Measurements from ENCODE around the gene JUN. TPM values are rescaled to one million over a fixed set of nuclear protein-coding genes. Genes with fewer than 3 reads are reported as not detected.

Gene JUN
- total RNA-seq, 1 experiment from 2014 or later: 14.2 TPM

- no peak overlapping the region for H4K8ac ChIP-seq (replicated peaks; ENCODE audit: insufficient read length, low read depth, low read length)
- H2AK5ac ChIP-seq (ENCODE audit: insufficient read length, low read length): no peak overlapping the region
- WGBS (ENCODE audit: extremely low coverage, insufficient read length, low lambda C conversion rate): no CpG with 5 or more reads among the region's 22 CpGs
- no peak overlapping the region for H2BK20ac ChIP-seq (ENCODE audit: low read depth, low read length, poor library complexity, severe bottlenecking)
- H3K18ac ChIP-seq (ENCODE audit: insufficient read length, low read depth, low read length): no peak overlapping the region
- no peak overlapping the region for H3K4me2 ChIP-seq (ENCODE audit: insufficient read depth, insufficient read length, low read length)
- no peak overlapping the region for H4K5ac ChIP-seq (ENCODE audit: insufficient read length, low read depth, low read length)
- no peak overlapping the region for H2BK12ac ChIP-seq (ENCODE audit: insufficient read length, low read depth, low read length)
- TF ChIP-seq CTCF (conservative IDR thresholded peaks at IDR 0.05): peak; percentile 95
- H3K79me2 ChIP-seq (ENCODE audit: insufficient read depth, low read length): no peaks in the 10 kb centered on the region
- H3T11ph ChIP-seq (ENCODE audit: low read length): no peak overlapping the region
- no peaks in the 10 kb centered on the region for H4K20me1 ChIP-seq (ENCODE audit: control insufficient read depth, insufficient read depth, insufficient read length)
- H3K9me3 Mint-ChIP-seq: no peaks in the 10 kb centered on the region
- H4K91ac ChIP-seq (ENCODE audit: insufficient read length, low read depth, low read length): no peak overlapping the region
- no peaks in the 10 kb centered on the region; the same call in 1 of the 2 replicates for H3K27me3 ChIP-seq (ENCODE audit: insufficient read depth, low read length)
- H3K4me3 Mint-ChIP-seq: no peak overlapping the region
- H3K4me1 ChIP-seq (ENCODE audit: insufficient read depth, low read length): no peaks in the 10 kb centered on the region
- peaks cover 6 to 11% of the 10 kb centered on the region in 2 experiments for H3K4me1 Mint-ChIP-seq
- no peak overlapping the region for H3K9ac ChIP-seq (ENCODE audit: extremely low read depth, insufficient read length, low read length)
- H3K27ac Mint-ChIP-seq: no peak overlapping the region
- no peak overlapping the region for H3K23ac ChIP-seq (ENCODE audit: insufficient read length, low read depth, low read length)
- no peaks in the 10 kb centered on the region for H3K36me3 Mint-ChIP-seq (ENCODE audit: insufficient read depth in 1 of 3, low read depth in 3 of 3)
- H3K79me1 ChIP-seq (ENCODE audit: insufficient read depth, low read depth, low read length, poor library complexity, severe bottlenecking): no peaks in the 10 kb centered on the region
- H3K9me3 ChIP-seq (ENCODE audit: control insufficient read depth, low read depth, low read length): no peaks in the 10 kb centered on the region
- H3K27me3 Mint-ChIP-seq (ENCODE audit: low read depth): no peaks in the 10 kb centered on the region
- H3K56ac ChIP-seq (ENCODE audit: insufficient read length, low read depth, low read length): no peak overlapping the region
- H3K23me2 ChIP-seq (ENCODE audit: insufficient read length, low read depth, low read length, poor library complexity, severe bottlenecking): no peaks in the 10 kb centered on the region
- H2BK5ac ChIP-seq (ENCODE audit: insufficient read length, low read length): no peak overlapping the region
- no peak overlapping the region for H3K27ac ChIP-seq (ENCODE audit: insufficient read length, low read depth, low read length)
- no peak overlapping the region for H2BK15ac ChIP-seq (ENCODE audit: low read depth, low read length)
- H3K14ac ChIP-seq (ENCODE audit: insufficient read depth, low read length): no peak overlapping the region
- no peak overlapping the region for H3K4ac ChIP-seq (ENCODE audit: low read depth, low read length)
- no peak overlapping the region for H2BK120ac ChIP-seq (ENCODE audit: low read depth, low read length, poor library complexity, severe bottlenecking)
- DNase-seq: peak; percentile 74
- no peak overlapping the region for H2AFZ ChIP-seq (ENCODE audit: low read length)
Observed at GRCh38 chr1:58768971-58769808, 14.7 kb downstream of the JUN start.

Measured in H9 (cell line).